ENCODE data around the gene REN.

Gene REN

GRCh38 chr1:204141131-204141530 is 25.0 kb downstream of the REN start:
- no peak for DNase-seq (ENCODE audit: low spot score)

GRCh38 chr1:204139952-204140351 is 26.2 kb downstream of the REN start:
- no peak for DNase-seq (ENCODE audit: low spot score)
- TF ChIP-seq CTCF (IDR thresholded peaks at IDR 0.05; ENCODE audit: extremely low read depth, missing control alignments), result no peak

More at GRCh38 chr1:204141131-204141530, 25.0 kb downstream of the REN start:
- TF ChIP-seq CTCF (IDR thresholded peaks at IDR 0.05; ENCODE audit: extremely low read depth, missing control alignments), result no peak

- no peak for DNase-seq (ENCODE audit: low spot score)
- no peak for TF ChIP-seq CTCF (IDR thresholded peaks at IDR 0.05; ENCODE audit: extremely low read depth, missing control alignments)
These were observed 27.0 kb downstream of the REN start for GRCh38 chr1:204139088-204139487.

GRCh38 chr1:204136814-204137213 is 29.3 kb downstream of the REN start:
- TF ChIP-seq CTCF (IDR thresholded peaks at IDR 0.05; ENCODE audit: extremely low read depth, missing control alignments), result no peak

GRCh38 chr1:204134103-204134502 is 32.0 kb downstream of the REN start:
- no peak for TF ChIP-seq CTCF (IDR thresholded peaks at IDR 0.05; ENCODE audit: extremely low read depth, missing control alignments)
- DNase-seq (ENCODE audit: low spot score), result no peak

More at GRCh38 chr1:204136814-204137213, 29.3 kb downstream of the REN start:
- no peak for DNase-seq (ENCODE audit: low spot score)

GRCh38 chr1:204132718-204133117 is 33.4 kb downstream of the REN start:
- DNase-seq (ENCODE audit: low spot score), result no peak
- no peak for TF ChIP-seq CTCF (IDR thresholded peaks at IDR 0.05; ENCODE audit: extremely low read depth, missing control alignments)

GRCh38 chr1:204131978-204132377 is 34.2 kb downstream of the REN start:
- DNase-seq (ENCODE audit: low spot score), result no peak
- TF ChIP-seq CTCF (IDR thresholded peaks at IDR 0.05; ENCODE audit: extremely low read depth, missing control alignments), result no peak
